Measurements from ENCODE around the gene EMID1. TPM values are rescaled to one million over a fixed set of nuclear protein-coding genes. Genes with fewer than 3 reads are reported as not detected.

Gene EMID1
- total RNA-seq, 1 donor from 2014 or later = 0.64 TPM

- intact Hi-C loops (cut with DNase I) = loop anchor here (5.0 kb wide), 1 partner anchor 1156 kb away; no protein-coding TSS in a partner anchor
- Histone ChIP-seq H3K27me3 (no peaks in the 10 kb centered on the region), H3K4me3 (no peak overlapping the region), H3K9me3 (no peaks in the 10 kb centered on the region), H3K4me1 (peaks cover 1 to 26% of the 10 kb centered on the region in 2 donors), H3K27ac (no peak overlapping the region), H3K36me3 (peaks cover 3 to 10% of the 10 kb centered on the region in 2 donors)
- DNase-seq (ENCODE audit: low spot score in 2 of 2) = no peak
- TF ChIP-seq CTCF (IDR thresholded peaks at IDR 0.05) = no peak
Observed at GRCh38 chr22:29265929-29266328, 60.2 kb downstream of the EMID1 start.

- intact Hi-C loops (cut with DNase I) = loop anchor here (1.0 to 5.0 kb wide), 2 partner anchors 39 to 1155 kb away; partner anchors contain the start of gene GAS2L1
- H3K27ac ChIP-seq = peak overlapping the region; percentile 96 to 99
- DNase-seq (ENCODE audit: low spot score in 2 of 2) = no peak
- no peak for TF ChIP-seq CTCF (IDR thresholded peaks at IDR 0.05)
- H3K4me1 ChIP-seq = peaks cover 6 to 35% of the 10 kb centered on the region in 2 donors
- peaks cover 3 to 10% of the 10 kb centered on the region in 2 donors for H3K36me3 ChIP-seq
- H3K9me3 ChIP-seq = no peaks in the 10 kb centered on the region
- no peaks in the 10 kb centered on the region for H3K27me3 ChIP-seq
- peak overlapping the region; percentile 76 to 98 for H3K4me3 ChIP-seq
Observed at GRCh38 chr22:29266564-29267461, 61.1 kb downstream of the EMID1 start.

GRCh38 chr22:29267462-29267857 lies 61.8 kb downstream of the EMID1 start:
- Histone ChIP-seq H3K4me1 (peaks cover 6 to 41% of the 10 kb centered on the region in 2 donors), H3K9me3 (no peaks in the 10 kb centered on the region), H3K27me3 (no peaks in the 10 kb centered on the region), H3K36me3 (peaks cover 3 to 14% of the 10 kb centered on the region in 2 donors), H3K27ac (peak overlapping the region; percentile 96 to 99), H3K4me3 (peak overlapping the region; percentile 76 to 98)
- no peak for TF ChIP-seq CTCF (IDR thresholded peaks at IDR 0.05)
- intact Hi-C loops (cut with DNase I) = loop anchor here (1.0 to 5.0 kb wide), 2 partner anchors 39 to 1155 kb away; partner anchors contain the start of gene GAS2L1
- no peak for DNase-seq (ENCODE audit: low spot score in 2 of 2)

- peak within 1 kb of the TSS; percentile 76 to 98 for H3K4me3 ChIP-seq
- peaks cover 4 to 19% of the 10 kb centered on the region in 2 donors for H3K36me3 ChIP-seq
- no peaks in the 10 kb centered on the region for H3K9me3 ChIP-seq
- intact Hi-C loops (cut with DNase I) = loop anchor here (1.0 to 5.0 kb wide), 2 partner anchors 38 to 1154 kb away; partner anchors contain the start of gene GAS2L1
- peaks cover 6 to 47% of the 10 kb centered on the region in 2 donors for H3K4me1 ChIP-seq
- H3K27ac ChIP-seq = peak within 1 kb of the TSS; percentile 96 to 99
- no peaks in the 10 kb centered on the region for H3K27me3 ChIP-seq
- peak; percentile 88 to 97 for DNase-seq (ENCODE audit: low spot score in 2 of 2)
- TF ChIP-seq CTCF (IDR thresholded peaks at IDR 0.05) = no peak
Observed at GRCh38 chr22:29267858-29268510, 62.3 kb downstream of the EMID1 start, which contains the start of the genes EWSR1 and RHBDD3. Gene EWSR1, plus strand, starts transcription at chr22:29268268. Its CDS starts 69 bp downstream, at chr22:29268337. Gene RHBDD3, minus strand, starts transcription at chr22:29267981. Its CDS starts 2,355 bp downstream, at chr22:29265626.

GRCh38 chr22:29268511-29269229 lies 63.0 kb downstream of the EMID1 start:
- peak in 1 of 2 donors; percentile 74 for DNase-seq (ENCODE audit: low spot score in 2 of 2)
- Histone ChIP-seq H3K4me3 (peak overlapping the region; percentile 76 to 98), H3K27ac (peak overlapping the region; percentile 96 to 99), H3K4me1 (peaks cover 6 to 47% of the 10 kb centered on the region in 2 donors), H3K9me3 (no peaks in the 10 kb centered on the region), H3K36me3 (peaks cover 9 to 24% of the 10 kb centered on the region in 2 donors), H3K27me3 (no peaks in the 10 kb centered on the region)
- intact Hi-C loops (cut with DNase I) = loop anchor here (5.0 kb wide), 1 partner anchor 1154 kb away; no protein-coding TSS in a partner anchor
- no peak for TF ChIP-seq CTCF (IDR thresholded peaks at IDR 0.05)
